Endothelial cell of coronary artery (primary cell): Measurements from ENCODE around the gene CENPW. TPM values are rescaled to one million over a fixed set of nuclear protein-coding genes. Genes with fewer than 3 reads are reported as not detected.

Source experiments
- total RNA-seq: library from RNA; depleted of rRNA; stranded (reverse); fragments of >200 nt; gene quantifications from 2 replicates; pipeline ENCODE4 v1.2.3, GENCODE V29; 2014

Gene CENPW
- total RNA-seq, result 9.8 and 23.6 TPM in 2 replicates

DNA sequence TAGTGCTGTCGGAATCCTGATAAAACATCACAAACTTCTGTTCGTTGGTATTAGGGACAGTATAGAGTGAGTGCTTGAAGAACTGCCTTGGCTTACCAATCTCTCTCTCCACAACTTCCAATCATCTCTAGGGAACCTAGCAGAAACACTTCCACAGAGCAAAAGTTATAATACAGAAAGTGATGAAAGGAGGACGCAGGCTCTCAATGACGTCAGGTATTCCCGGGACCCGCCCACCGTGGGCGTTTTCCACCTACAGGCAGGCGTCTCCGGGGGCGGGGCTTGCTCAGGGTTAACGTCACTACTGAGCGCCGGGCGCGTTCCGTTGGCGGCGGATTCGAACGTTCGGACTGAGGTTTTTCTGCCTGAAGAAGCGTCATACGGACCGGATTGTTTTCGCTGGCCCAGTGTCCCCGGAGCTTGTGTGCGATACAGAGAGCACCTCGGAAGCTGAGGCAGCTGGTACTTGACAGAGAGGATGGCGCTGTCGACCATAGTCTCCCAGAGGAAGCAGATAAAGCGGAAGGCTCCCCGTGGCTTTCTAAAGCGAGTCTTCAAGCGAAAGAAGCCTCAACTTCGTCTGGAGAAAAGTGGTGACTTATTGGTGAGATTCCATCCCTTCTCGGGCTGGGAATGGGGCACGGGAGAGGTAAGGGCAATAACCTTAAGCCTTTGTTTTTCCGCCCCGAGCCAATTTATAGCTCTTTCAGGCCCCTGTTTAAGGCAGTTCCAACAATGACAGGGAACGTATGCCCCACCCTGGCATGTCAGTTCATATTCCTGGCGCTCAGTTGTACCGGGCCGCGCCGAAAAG is at the start of gene CENPW:
TSS of gene CENPW (plus strand) at position 320 of the 814 bp plus-strand sequence. CDS start at position 479, 159 bp downstream.

